HCT116 (cell line): ENCODE results near the gene LTC4S. TPM values are rescaled to one million over a fixed set of nuclear protein-coding genes. Genes with fewer than 3 reads are reported as not detected.

Experiments
- ATAC-seq: fragments of 200-7000 bp; cut with Tn5 transposase; 2 replicates; pipeline ENCODE4 v1.9.1; 2020; ENCODE audit warnings: mild to moderate bottlenecking, moderate library complexity
- BruUV-seq: library from RNA; stranded (reverse); fragments of 400-500 nt; replicated peaks from 2 replicates; lab custom pipeline; 2021; lab: Mats Ljungman, UMichigan
- CTCF ChIA-PET: fragments of 300-600 bp; sonication (Branson Sonifier 250); formaldehyde crosslinking; loops from one replicate; lab custom pipeline; 2021; ENCODE audit warnings: antibody characterized with exemption; lab: Charles Lee
- POLR2A ChIA-PET: fragments of 300-600, 350-600 bp; sonication (Branson Sonifier 250); formaldehyde crosslinking; loops from one replicate; lab custom pipeline; 2021; ENCODE audit warnings: antibody characterized with exemption; lab: Charles Lee
- RAD21 ChIA-PET, 2 experiments: fragments of 300-600 bp; sonication (Branson Sonifier 250); formaldehyde crosslinking; loops; one replicate each; lab custom pipeline; 2023; ENCODE audit warnings: low total read pairs in 2 of 2; ENCODE audit not compliant: uncharacterized antibody in 2 of 2, unreplicated experiment in 2 of 2, low non-redundant PET in 1 of 2; lab: Charles Lee
- DNase-seq: peaks from one replicate; pipeline ENCODE4 v3.0.0-alpha.2; 2010; ENCODE audit warnings: low read depth, low spot score
- H2AFZ ChIP-seq: fragments of 200-600 bp; shearing (Covaris generic), sonication (generic); 2 replicates; pipeline ENCODE4 v1.6.1; 2017; ENCODE audit warnings: low read depth, mixed run types, mixed read lengths, antibody characterized with exemption, low read length; ENCODE audit not compliant: poor library complexity, severe bottlenecking
- H3K27ac ChIP-seq: 2 replicates; pipeline ENCODE4 v1.5.1; 2012; ENCODE audit warnings: low read depth, low read length
- H3K27me3 ChIP-seq: fragments of 200-600 bp; sonication (generic); 2 replicates; pipeline ENCODE4 v1.6.1; 2016; ENCODE audit warnings: mixed run types, low read length, mixed read lengths; ENCODE audit not compliant: insufficient read depth
- H3K36me3 ChIP-seq, 2 experiments: fragments of 200-500 bp in 1 of 2; fragments of 200-600 bp in 1 of 2; sonication (Bioruptor generic) in 1 of 2; sonication (generic) in 1 of 2; 2 replicates each; pipeline versions ENCODE4 v1.5.1 to v1.6.1; 2014 to 2016; ENCODE audit warnings: low read length in 2 of 2, inconsistent platforms in 1 of 2, mixed read lengths in 1 of 2, mixed run types in 1 of 2; ENCODE audit not compliant: insufficient read depth in 2 of 2, control insufficient read depth in 1 of 2
- H3K4me1 ChIP-seq, 2 experiments: fragments of 200-600 bp in 1 of 2; sonication (generic) in 1 of 2; 2 replicates each; pipeline versions ENCODE4 v1.5.1 to v1.6.1; 2012 to 2017; ENCODE audit warnings: low read length in 2 of 2, inconsistent platforms in 1 of 2, mild to moderate bottlenecking in 1 of 2, mixed read lengths in 1 of 2, mixed run types in 1 of 2, moderate library complexity in 1 of 2; ENCODE audit not compliant: insufficient read depth in 2 of 2, control insufficient read depth in 1 of 2
- H3K4me2 ChIP-seq: fragments of 200-600 bp; sonication (generic); 2 replicates; pipeline ENCODE4 v1.6.1; 2017; ENCODE audit warnings: mixed run types, low read length, mixed read lengths
- H3K4me3 ChIP-seq, 2 experiments: fragments of 200-600 bp in 1 of 2; sonication (generic) in 1 of 2; replicated peaks in 1 of 2; 2 replicates each; pipeline ENCODE4 v1.5.1; 2011 to 2016; ENCODE audit warnings: low read length in 2 of 2, control low read depth in 1 of 2, low read depth in 1 of 2, mild to moderate bottlenecking in 1 of 2, mixed read lengths in 1 of 2, mixed run types in 1 of 2
- H3K79me2 ChIP-seq: fragments of 200-600 bp; sonication (generic); 2 replicates; pipeline ENCODE4 v1.6.1; 2017; ENCODE audit warnings: mild to moderate bottlenecking, mixed run types, low read length, moderate library complexity, mixed read lengths; ENCODE audit not compliant: insufficient read depth
- H3K9ac ChIP-seq: fragments of 200-600 bp; sonication (generic); 2 replicates; pipeline ENCODE4 v1.6.1; 2016; ENCODE audit warnings: low read length, mixed read lengths
- H3K9me2 ChIP-seq: fragments of 200-600 bp; sonication (generic), shearing (Covaris generic); 2 replicates; pipeline ENCODE4 v1.6.1; 2017; ENCODE audit warnings: mixed run types, mild to moderate bottlenecking, moderate library complexity; ENCODE audit not compliant: insufficient read depth
- H3K9me3 ChIP-seq, 2 experiments: fragments of 200-500 bp in 1 of 2; fragments of 200-600 bp in 1 of 2; sonication (Bioruptor generic) in 1 of 2; sonication (generic) in 1 of 2; 2 replicates each; pipeline ENCODE4 v1.6.1; 2014 to 2017; ENCODE audit warnings: low read length in 2 of 2, mixed read lengths in 2 of 2, inconsistent platforms in 1 of 2, low read depth in 1 of 2, mild to moderate bottlenecking in 1 of 2, mixed run types in 1 of 2, moderate library complexity in 1 of 2; ENCODE audit not compliant: control insufficient read depth in 1 of 2, insufficient read depth in 1 of 2
- H4K20me1 ChIP-seq: fragments of 200-600 bp; sonication (generic), shearing (Covaris generic); 2 replicates; pipeline ENCODE4 v1.6.1; 2017; ENCODE audit warnings: mixed run types, mild to moderate bottlenecking, moderate library complexity; ENCODE audit not compliant: insufficient read depth
- CBX3 ChIP-seq: IDR thresholded peaks from 2 replicates; pipeline ENCODE4 v1.6.1; 2012; ENCODE audit warnings: low read depth
- CEBPB ChIP-seq: IDR thresholded peaks from 2 replicates; pipeline ENCODE4 v1.6.1; 2012; ENCODE audit warnings: low read depth
- EGR1 ChIP-seq: IDR thresholded peaks from 2 replicates; pipeline ENCODE4 v1.6.1; 2012; ENCODE audit warnings: low read depth
- ELF1 ChIP-seq: IDR thresholded peaks from 2 replicates; pipeline ENCODE4 v1.6.1; 2012; ENCODE audit warnings: low read depth, borderline replicate concordance
- EZH2 ChIP-seq: fragments of 200-600 bp; sonication (generic); IDR thresholded peaks from 2 replicates; pipeline ENCODE4 v1.6.1; 2017; ENCODE audit warnings: antibody characterized with exemption, mixed run types
- EZH2phosphoT487 ChIP-seq: fragments of 200-600 bp; IDR thresholded peaks from 2 replicates; pipeline ENCODE4 v1.6.1; 2018; ENCODE audit warnings: antibody characterized with exemption, borderline replicate concordance
- JUND ChIP-seq: IDR thresholded peaks from 2 replicates; pipeline ENCODE4 v1.6.1; 2012
- POLR2A ChIP-seq: IDR thresholded peaks from 2 replicates; pipeline ENCODE4 v1.7.0; 2011; ENCODE audit warnings: borderline replicate concordance; ENCODE audit not compliant: insufficient read depth, insufficient read length; ENCODE audit errors: extremely low read depth
- POLR2AphosphoS5 ChIP-seq: IDR thresholded peaks from 2 replicates; pipeline ENCODE4 v1.6.1; 2011; ENCODE audit warnings: mild to moderate bottlenecking, low read depth, low read length, moderate library complexity
- SIN3A ChIP-seq: IDR thresholded peaks from 2 replicates; pipeline ENCODE4 v1.6.1; 2012; ENCODE audit warnings: low read depth
- SP1 ChIP-seq: IDR thresholded peaks from 2 replicates; pipeline ENCODE4 v1.6.1; 2012; ENCODE audit warnings: low read depth
- SRF ChIP-seq: IDR thresholded peaks from 2 replicates; pipeline ENCODE4 v1.6.1; 2012; ENCODE audit warnings: low read depth
- TCF7L2 ChIP-seq: IDR thresholded peaks from 2 replicates; pipeline ENCODE4 v1.7.0; 2011; ENCODE audit warnings: borderline replicate concordance, inconsistent platforms; ENCODE audit not compliant: insufficient read depth, insufficient read length; ENCODE audit errors: extremely low read depth
- YY1 ChIP-seq: IDR thresholded peaks from 2 replicates; pipeline ENCODE4 v1.6.1; 2011; ENCODE audit warnings: low read length, low read depth, moderate library complexity, mild to moderate bottlenecking; ENCODE audit not compliant: insufficient replicate concordance; ENCODE audit errors: extremely low read depth
- ZNF274 ChIP-seq: fragments of 200-500 bp; sonication (Bioruptor generic); IDR thresholded peaks from 2 replicates; pipeline ENCODE4 v1.6.1; 2014; ENCODE audit warnings: mild to moderate bottlenecking, low read depth, low read length, inconsistent platforms
- intact Hi-C: fragments of 100-400 bp; cut with micrococcal nuclease; formaldehyde crosslinking; loops from 2 replicates; pipeline ENCODE4 v1.10.0; 2022
- total RNA-seq: library from RNA; stranded (reverse); gene quantifications from one replicate; pipeline ENCODE4 v1.2.1, GENCODE V29; 2021; ENCODE audit not compliant: unreplicated experiment
- TF ChIP-seq, protein P1 (sequence below): IDR thresholded peaks from 2 replicates; pipeline ENCODE4 v1.6.1; 2011; ENCODE audit warnings: mild to moderate bottlenecking, low read length, moderate library complexity; ENCODE audit not compliant: insufficient replicate concordance; ENCODE audit errors: extremely low read depth
- TF ChIP-seq, protein P2 (sequence below), 3 experiments: fragments of 200-600 bp in 1 of 3; sonication (generic) in 1 of 3; IDR thresholded peaks in 2 of 3; conservative IDR thresholded peaks in 1 of 3; 2 replicates each; pipeline ENCODE4 v1.5.1; 2012 to 2017; ENCODE audit warnings: low read depth in 2 of 3, low read length in 2 of 3, antibody characterized with exemption in 1 of 3, borderline replicate concordance in 1 of 3, control low read depth in 1 of 3, mild to moderate bottlenecking in 1 of 3, mixed read lengths in 1 of 3, mixed run types in 1 of 3, moderate library complexity in 1 of 3; ENCODE audit not compliant: insufficient read depth in 1 of 3
- TF ChIP-seq, protein P3 (sequence below): IDR thresholded peaks from 2 replicates; pipeline ENCODE4 v1.6.1; 2012

The LTC4S gene
- total RNA-seq, 1 experiment from 2014 or later, result 5.0 TPM

DNA sequence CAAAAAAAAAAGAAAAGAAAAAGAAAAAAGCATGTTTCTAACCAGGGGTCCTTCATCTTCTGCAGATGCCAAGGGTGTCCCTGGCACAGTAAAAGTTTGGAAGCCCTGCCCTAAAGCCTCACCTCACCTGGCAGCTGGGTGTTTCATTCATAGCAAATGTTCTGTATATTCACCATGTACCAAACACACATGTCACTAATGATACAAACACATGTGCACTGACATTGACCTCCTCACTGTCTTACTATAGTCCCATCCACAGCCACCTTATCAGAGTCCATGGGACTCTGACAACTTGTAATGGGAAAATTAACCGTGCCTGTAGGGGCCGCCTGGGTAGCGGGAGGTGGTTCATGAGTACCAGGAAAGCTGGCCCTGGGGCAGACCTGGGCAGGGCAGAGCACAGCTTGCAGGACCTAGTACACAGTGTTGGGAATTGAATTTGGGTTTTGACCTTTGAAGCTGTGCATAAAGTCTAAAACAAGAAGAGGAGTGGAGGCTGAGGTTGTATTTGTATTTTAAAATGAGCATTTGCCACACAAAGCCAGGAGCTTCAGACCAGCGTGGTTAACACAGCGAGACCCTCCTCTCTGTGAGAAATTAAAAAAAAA, 19.3 kb downstream of the LTC4S start:
- Histone ChIP-seq H3K9ac (no peak overlapping the region), H3K36me3 (peaks cover 19 to 24% of the 10 kb centered on the region in 2 experiments; a peak in 3 of 4 replicates), H3K27me3 (no peaks in the 10 kb centered on the region)
- no peak for DNase-seq
- TF ChIP-seq EGR1, result no peak
- no peak for TF ChIP-seq ZNF274
- no peak for TF ChIP-seq SIN3A
- TF ChIP-seq CBX3, result no peak
- no peak for TF ChIP-seq POLR2A
- TF ChIP-seq EZH2phosphoT487, result no peak
- TF ChIP-seq CEBPB, result no peak
- no peak for TF ChIP-seq YY1
- TF ChIP-seq SP1, result no peak
- no peak for TF ChIP-seq ELF1
- TF ChIP-seq, protein P1, sequence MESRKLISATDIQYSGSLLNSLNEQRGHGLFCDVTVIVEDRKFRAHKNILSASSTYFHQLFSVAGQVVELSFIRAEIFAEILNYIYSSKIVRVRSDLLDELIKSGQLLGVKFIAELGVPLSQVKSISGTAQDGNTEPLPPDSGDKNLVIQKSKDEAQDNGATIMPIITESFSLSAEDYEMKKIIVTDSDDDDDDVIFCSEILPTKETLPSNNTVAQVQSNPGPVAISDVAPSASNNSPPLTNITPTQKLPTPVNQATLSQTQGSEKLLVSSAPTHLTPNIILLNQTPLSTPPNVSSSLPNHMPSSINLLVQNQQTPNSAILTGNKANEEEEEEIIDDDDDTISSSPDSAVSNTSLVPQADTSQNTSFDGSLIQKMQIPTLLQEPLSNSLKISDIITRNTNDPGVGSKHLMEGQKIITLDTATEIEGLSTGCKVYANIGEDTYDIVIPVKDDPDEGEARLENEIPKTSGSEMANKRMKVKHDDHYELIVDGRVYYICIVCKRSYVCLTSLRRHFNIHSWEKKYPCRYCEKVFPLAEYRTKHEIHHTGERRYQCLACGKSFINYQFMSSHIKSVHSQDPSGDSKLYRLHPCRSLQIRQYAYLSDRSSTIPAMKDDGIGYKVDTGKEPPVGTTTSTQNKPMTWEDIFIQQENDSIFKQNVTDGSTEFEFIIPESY, result no peak
- TF ChIP-seq, protein P2, sequence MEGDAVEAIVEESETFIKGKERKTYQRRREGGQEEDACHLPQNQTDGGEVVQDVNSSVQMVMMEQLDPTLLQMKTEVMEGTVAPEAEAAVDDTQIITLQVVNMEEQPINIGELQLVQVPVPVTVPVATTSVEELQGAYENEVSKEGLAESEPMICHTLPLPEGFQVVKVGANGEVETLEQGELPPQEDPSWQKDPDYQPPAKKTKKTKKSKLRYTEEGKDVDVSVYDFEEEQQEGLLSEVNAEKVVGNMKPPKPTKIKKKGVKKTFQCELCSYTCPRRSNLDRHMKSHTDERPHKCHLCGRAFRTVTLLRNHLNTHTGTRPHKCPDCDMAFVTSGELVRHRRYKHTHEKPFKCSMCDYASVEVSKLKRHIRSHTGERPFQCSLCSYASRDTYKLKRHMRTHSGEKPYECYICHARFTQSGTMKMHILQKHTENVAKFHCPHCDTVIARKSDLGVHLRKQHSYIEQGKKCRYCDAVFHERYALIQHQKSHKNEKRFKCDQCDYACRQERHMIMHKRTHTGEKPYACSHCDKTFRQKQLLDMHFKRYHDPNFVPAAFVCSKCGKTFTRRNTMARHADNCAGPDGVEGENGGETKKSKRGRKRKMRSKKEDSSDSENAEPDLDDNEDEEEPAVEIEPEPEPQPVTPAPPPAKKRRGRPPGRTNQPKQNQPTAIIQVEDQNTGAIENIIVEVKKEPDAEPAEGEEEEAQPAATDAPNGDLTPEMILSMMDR (IDR thresholded peaks at IDR 0.05 in 2 of 3, conservative IDR thresholded peaks at IDR 0.05 in 1 of 3; ENCODE audit: borderline replicate concordance in 1 of 3, insufficient read depth in 1 of 3, low read depth in 2 of 3, low read length in 2 of 3), result no peak
- no peak for TF ChIP-seq EZH2
- TF ChIP-seq TCF7L2, result no peak
- no peak for TF ChIP-seq SRF
- TF ChIP-seq JUND, result no peak
- TF ChIP-seq POLR2AphosphoS5, result no peak
- TF ChIP-seq, protein P3, sequence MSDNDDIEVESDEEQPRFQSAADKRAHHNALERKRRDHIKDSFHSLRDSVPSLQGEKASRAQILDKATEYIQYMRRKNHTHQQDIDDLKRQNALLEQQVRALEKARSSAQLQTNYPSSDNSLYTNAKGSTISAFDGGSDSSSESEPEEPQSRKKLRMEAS, result no peak
- TF ChIP-seq, all 23 proteins: peak for 0
- ChIA-PET RAD21 (no interaction called here), CTCF (no interaction called here), POLR2A (no interaction called here)
- Histone ChIP-seq H3K9me2 (no peaks in the 10 kb centered on the region), H4K20me1 (no peaks in the 10 kb centered on the region), H3K27ac (no peak overlapping the region), H3K4me1 (peaks cover 17 to 25% of the 10 kb centered on the region in 2 experiments), H2AFZ (no peak overlapping the region), H3K4me2 (no peak overlapping the region), H3K79me2 (peaks cover 9% of the 10 kb centered on the region; the same call in 1 of the 2 replicates), H3K9me3 (no peaks in the 10 kb centered on the region), H3K4me3 (no peak overlapping the region)
- ATAC-seq, result no peak
- intact Hi-C loops, result no loop called here
- no TSS peak for BruUV-seq
